ENCODE data around the gene XK.

DNA sequence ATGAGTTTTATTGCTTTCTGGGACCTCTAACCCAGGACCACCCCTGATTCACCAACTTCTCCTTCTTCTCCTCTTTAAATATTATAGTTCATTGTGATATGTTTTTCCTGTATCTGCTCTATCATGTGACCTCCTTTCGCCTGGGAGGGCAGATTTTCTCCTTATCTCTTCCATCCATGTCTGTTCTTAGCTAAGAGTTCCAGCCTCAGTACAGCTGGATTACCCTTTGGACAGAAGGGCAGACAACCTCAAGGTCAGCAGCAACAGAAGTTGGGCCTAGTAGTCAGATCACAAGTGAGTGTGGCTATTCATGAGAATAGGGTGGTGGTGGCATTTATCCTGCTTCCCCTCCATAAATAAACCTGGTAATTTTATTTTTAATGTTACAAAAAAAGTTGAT, 5.7 kb upstream of the XK start:
- TF ChIP-seq, protein P1, sequence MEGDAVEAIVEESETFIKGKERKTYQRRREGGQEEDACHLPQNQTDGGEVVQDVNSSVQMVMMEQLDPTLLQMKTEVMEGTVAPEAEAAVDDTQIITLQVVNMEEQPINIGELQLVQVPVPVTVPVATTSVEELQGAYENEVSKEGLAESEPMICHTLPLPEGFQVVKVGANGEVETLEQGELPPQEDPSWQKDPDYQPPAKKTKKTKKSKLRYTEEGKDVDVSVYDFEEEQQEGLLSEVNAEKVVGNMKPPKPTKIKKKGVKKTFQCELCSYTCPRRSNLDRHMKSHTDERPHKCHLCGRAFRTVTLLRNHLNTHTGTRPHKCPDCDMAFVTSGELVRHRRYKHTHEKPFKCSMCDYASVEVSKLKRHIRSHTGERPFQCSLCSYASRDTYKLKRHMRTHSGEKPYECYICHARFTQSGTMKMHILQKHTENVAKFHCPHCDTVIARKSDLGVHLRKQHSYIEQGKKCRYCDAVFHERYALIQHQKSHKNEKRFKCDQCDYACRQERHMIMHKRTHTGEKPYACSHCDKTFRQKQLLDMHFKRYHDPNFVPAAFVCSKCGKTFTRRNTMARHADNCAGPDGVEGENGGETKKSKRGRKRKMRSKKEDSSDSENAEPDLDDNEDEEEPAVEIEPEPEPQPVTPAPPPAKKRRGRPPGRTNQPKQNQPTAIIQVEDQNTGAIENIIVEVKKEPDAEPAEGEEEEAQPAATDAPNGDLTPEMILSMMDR (IDR thresholded peaks at IDR 0.05): no peak
- no peak for TF ChIP-seq POLR2A (IDR thresholded peaks at IDR 0.05)
